Heart left ventricle (tissue), 16 donors: ENCODE data around the gene JPH2. TPM values are rescaled to one million over a fixed set of nuclear protein-coding genes. Genes with fewer than 3 reads are reported as not detected.
"Not testable (repeated sequence)": the region's sequence is repeated elsewhere in the genome, so short reads cannot be mapped to it uniquely, and the experiment has no call there.

Experiments used
- ATAC-seq, 4 donors: fragments of 200-7000 bp; cut with Tn5 transposase; one replicate each; pipeline ENCODE4 v1.9.1; 2020 to 2022; ENCODE audit warnings: moderate library complexity in 4 of 4, mild to moderate bottlenecking in 3 of 4, moderate number of reproducible peaks in 1 of 4
- DNase-seq, 5 donors: peaks; one replicate each; pipeline ENCODE4 v3.0.0-alpha.2; 2020
- H3K27ac ChIP-seq, 12 donors: fragments of 200-600 bp; sonication (generic) in 4 of 12; one replicate each; pipeline versions ENCODE4 v1.5.0 to v1.8.0; 2016 to 2022; ENCODE audit warnings: mild to moderate bottlenecking in 2 of 12
- H3K27me3 ChIP-seq, 9 donors: fragments of 200-600 bp; sonication (generic) in 2 of 9; one replicate each; pipeline versions ENCODE4 v1.5.1 to v1.8.0; 2016 to 2022; ENCODE audit warnings: mild to moderate bottlenecking in 3 of 9
- H3K36me3 ChIP-seq, 9 donors: fragments of 200-600 bp; sonication (generic) in 2 of 9; one replicate each; pipeline versions ENCODE4 v1.5.0 to v1.8.0; 2018 to 2022; ENCODE audit warnings: mild to moderate bottlenecking in 2 of 9
- H3K4me1 ChIP-seq, 12 donors: fragments of 200-600 bp; sonication (generic) in 4 of 12; one replicate each; pipeline versions ENCODE4 v1.5.0 to v1.8.0; 2016 to 2022; ENCODE audit warnings: mild to moderate bottlenecking in 3 of 12
- H3K4me3 ChIP-seq, 12 donors: fragments of 200-600 bp; sonication (generic) in 4 of 12; one replicate each; pipeline versions ENCODE4 v1.5.0 to v1.8.0; 2017 to 2022; ENCODE audit warnings: mild to moderate bottlenecking in 9 of 12, moderate library complexity in 4 of 12
- H3K9me3 ChIP-seq, 12 donors: fragments of 200-600 bp; sonication (generic) in 4 of 12; one replicate each; pipeline versions ENCODE4 v1.5.0 to v1.8.0; 2016 to 2022; ENCODE audit warnings: mild to moderate bottlenecking in 1 of 12
- CTCF ChIP-seq, 12 donors: fragments of 200-600 bp; sonication (generic) in 4 of 12; IDR thresholded peaks; one replicate each; pipeline versions ENCODE4 v1.5.0 to v1.8.0; 2018 to 2022; ENCODE audit warnings: antibody characterized with exemption in 12 of 12, mild to moderate bottlenecking in 5 of 12
- POLR2A ChIP-seq, 2 donors: fragments of 450-650 bp; IDR thresholded peaks; one replicate each; pipeline ENCODE4 v1.6.1; 2017; ENCODE audit warnings: antibody characterized with exemption in 2 of 2, mild to moderate bottlenecking in 2 of 2, moderate library complexity in 2 of 2
- WGBS, 4 donors: extraction: QIAGEN DNeasy Blood & Tissue Kit in 2 of 4; methylation state at CpG; one replicate each; pipeline versions ENCODE4 v1.1.5 to v1.1.7; 2013 to 2018; 5-methylcytosine and 5-hydroxymethylcytosine counted together
- intact Hi-C, 10 donors: fragments of 100-400 bp; cut with DNase I; formaldehyde crosslinking; loops; one replicate each; pipeline versions ENCODE4 v1.11.1 to v1.14.2; 2022
- polyA plus RNA-seq, 2 donors: library from polyadenylated mRNA; stranded (reverse); fragments of 200-250 nt; gene quantifications; one replicate each; pipeline ENCODE4 v1.2.3, GENCODE V29; 2013
- total RNA-seq, 9 donors: library from RNA; depleted of rRNA in 2 of 9; stranded (reverse); fragments of >200 nt in 2 of 9; fragmentation: NEBNext Ultra II Directional in 3 of 9; extraction: Animal tissue kit (Norgen Biotek cat#: 25700) in 3 of 9; gene quantifications; one replicate each; pipeline versions ENCODE4 v1.1.0 to v1.2.4, GENCODE V29; 2016 to 2023
- donor health status: ischemic (EF 13 %, LVEDD 7.1; RV severe dilation, severe dysfunction).
- donor health status: healthy with polysubstance abuse.
- donor health status: DM: no; HTN: yes; CAD: no.
- donor health status: DM: no; HTN: no; CAD: no.
- donor health status: ischemic (EF 25% LVEDD 6.9; RV normal size, moderate dysfunction).
- donor health status: ischemic (EF 25% LVEDD 5.7; RV mildly dilated, moderate dysfunction).
- donor health status: healthy.
- donor health status: DM: yes; HTN: yes; CAD: no.
- donor health status: ischemic (EF 35%, LVEDD 5.7; RV mildly dilated, moderate dysfunction).
- donor health status: nonischemic (EF 11% LVEDD 7.7; RV severe dilation, severe dysfunction).
- donor health status: DM: yes; HTN: yes; CAD: no.
- donor health status: PGD.
- donor health status: ischemic (EF 29% LVEDD 5.4; RV normal size, mild dysfunction).
- donor health status: nonischemic (EF 23%, LVEDD 6.1; RV moderate dilation, normal function).

Gene JPH2
- total and polyA plus RNA-seq, 11 donors = 99.5 to 219 (median 155) TPM

GRCh38 chr20:44233436-44234016 is 46.5 kb upstream of the JPH2 start:
- DNase-seq (no peak), ATAC-seq (no peak)
- Histone ChIP-seq H3K36me3 (no peaks in the 10 kb centered on the region), H3K4me1 (peaks cover 0 to 6% (median 0%) of the 10 kb centered on the region in 12 donors), H3K4me3 (no peak overlapping the region), H3K9me3 (peaks cover 0 to 1% (median 0%) of the 10 kb centered on the region in 12 donors), H3K27ac (no peak overlapping the region), H3K27me3 (no peaks in the 10 kb centered on the region)
- intact Hi-C loops = no loop called here
- 92 to 96% (median 95%) methylated on average over 6 of the region's 6 CpGs for WGBS, 4 donors
- no peak for TF ChIP-seq POLR2A (IDR thresholded peaks at IDR 0.05)
- no peak for TF ChIP-seq CTCF (IDR thresholded peaks at IDR 0.05)

GRCh38 chr20:44232469-44232856 is 45.5 kb upstream of the JPH2 start:
- H3K36me3 ChIP-seq, H3K4me3 ChIP-seq, H3K27ac ChIP-seq, H3K9me3 ChIP-seq, H3K27me3 ChIP-seq, DNase-seq, ATAC-seq, H3K4me1 ChIP-seq, intact Hi-C loops: not testable (repeated sequence)
- 86 to 98% (median 96%) methylated on average over 4 of the region's 4 CpGs for WGBS, 4 donors

- Histone ChIP-seq H3K4me1 (peaks cover 0 to 8% (median 0%) of the 10 kb centered on the region in 12 donors), H3K27me3 (no peaks in the 10 kb centered on the region), H3K27ac (no peak overlapping the region), H3K9me3 (no peaks in the 10 kb centered on the region), H3K4me3 (no peak overlapping the region), H3K36me3 (no peaks in the 10 kb centered on the region)
- no peak for TF ChIP-seq CTCF (IDR thresholded peaks at IDR 0.05)
- no peak for TF ChIP-seq POLR2A (IDR thresholded peaks at IDR 0.05)
- ATAC-seq = no peak
- no peak for DNase-seq
- intact Hi-C loops = no loop called here
- 69 to 77% (median 73%) methylated on average over 10 of the region's 10 CpGs for WGBS, 4 donors
These were observed 44.9 kb upstream of the JPH2 start for GRCh38 chr20:44231713-44232468.

- Histone ChIP-seq H3K27me3 (no peaks in the 10 kb centered on the region), H3K4me3 (no peak overlapping the region), H3K36me3 (no peaks in the 10 kb centered on the region), H3K9me3 (no peaks in the 10 kb centered on the region), H3K27ac (no peak overlapping the region), H3K4me1 (peaks cover 0 to 8% (median 0%) of the 10 kb centered on the region in 12 donors)
- intact Hi-C loops = no loop called here
- no peak for TF ChIP-seq CTCF (IDR thresholded peaks at IDR 0.05)
- TF ChIP-seq POLR2A (IDR thresholded peaks at IDR 0.05) = no peak
- WGBS, 4 donors = 80 to 87% (median 86%) methylated on average over 7 of the region's 7 CpGs
- DNase-seq = no peak
- peak in 1 of 4 donors; percentile 31 for ATAC-seq
These were observed 44.2 kb upstream of the JPH2 start for GRCh38 chr20:44231193-44231592.
